ENCODE results near the gene RBM22.
A peak's percentile ranks its signal among the peaks of the same experiment; 100 is the strongest.

RBM22 gene

GRCh38 chr5:150651924-150652671 is 48.8 kb downstream of the RBM22 start:
- DNase-seq, result no peak

GRCh38 chr5:150651382-150651781 is 49.5 kb downstream of the RBM22 start:
- no peak for DNase-seq

GRCh38 chr5:150650021-150651006 is 50.5 kb downstream of the RBM22 start:
- no peak for DNase-seq

GRCh38 chr5:150649108-150650020 is 51.5 kb downstream of the RBM22 start:
- DNase-seq, result no peak

GRCh38 chr5:150648294-150649107 is 52.4 kb downstream of the RBM22 start:
- no peak for DNase-seq

GRCh38 chr5:150647275-150648251 is 53.3 kb downstream of the RBM22 start:
- DNase-seq, result no peak

GRCh38 chr5:150645070-150645700 is 55.7 kb downstream of the RBM22 start:
- DNase-seq, result no peak

- no peak for DNase-seq
Observed at GRCh38 chr5:150644514-150644913, 56.3 kb downstream of the RBM22 start.

GRCh38 chr5:150644058-150644457 is 56.8 kb downstream of the RBM22 start:
- no peak for DNase-seq

- DNase-seq, result no peak
Observed at GRCh38 chr5:150642991-150643710, 57.7 kb downstream of the RBM22 start.

GRCh38 chr5:150642567-150642927 is 58.3 kb downstream of the RBM22 start:
- DNase-seq, result peak; percentile 8

GRCh38 chr5:150641824-150642566 is 58.9 kb downstream of the RBM22 start:
- no peak for DNase-seq

- DNase-seq, result no peak
Observed at GRCh38 chr5:150641006-150641570, 59.8 kb downstream of the RBM22 start.
